OCI-LY3 (cell line): ENCODE data around the gene DLGAP3.

Experiments used
- CTCF ChIP-seq: fragments of 200-600, 300-600 bp; sonication (generic); IDR thresholded peaks from 2 replicates; pipeline ENCODE4 v1.5.1; 2014; ENCODE audit warnings: antibody characterized with exemption, low read length, low read depth
- EZH2phosphoT487 ChIP-seq: fragments of 200-600 bp; shearing (Covaris generic); IDR thresholded peaks from 2 replicates; pipeline ENCODE4 v1.6.1; 2018; ENCODE audit warnings: antibody characterized with exemption, mixed run types, low read depth

DNA sequence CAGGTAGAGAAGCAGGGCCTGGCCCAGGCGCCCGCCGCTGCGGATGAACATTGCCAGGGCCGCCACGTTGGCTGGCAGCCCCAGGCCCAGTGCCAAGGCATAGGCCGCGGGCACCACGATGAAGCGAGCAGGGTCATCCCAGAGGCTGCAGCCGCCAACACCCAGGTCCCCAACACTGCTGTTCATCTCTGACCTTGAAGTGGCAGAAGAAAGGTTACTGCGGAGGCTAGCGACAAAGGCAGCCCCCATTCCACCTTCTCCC lies 47.7 kb upstream of the DLGAP3 start:
- TF ChIP-seq CTCF (no peak), EZH2phosphoT487 (no peak)
